OCI-LY1 (cell line): Measurements from ENCODE around the gene LPO.

ENCODE experiments used
- H2AFZ ChIP-seq: fragments of 200-600 bp; sonication (generic), shearing (Covaris generic); 2 replicates; pipeline ENCODE4 v1.6.0; 2014; ENCODE audit warnings: antibody characterized with exemption, mild to moderate bottlenecking, low read length
- H3F3A ChIP-seq: fragments of 200-600 bp; sonication (generic), shearing (Covaris generic); 2 replicates; pipeline ENCODE4 v1.6.0; 2014; ENCODE audit warnings: mild to moderate bottlenecking, antibody characterized with exemption, low read length, moderate library complexity; ENCODE audit not compliant: insufficient read depth
- H3K27ac ChIP-seq: fragments of 200-600 bp; sonication (generic); 2 replicates; pipeline ENCODE4 v1.5.1; 2014; ENCODE audit warnings: low read length, mixed run types, mild to moderate bottlenecking, low read depth; ENCODE audit not compliant: poor library complexity, severe bottlenecking
- H3K27me3 ChIP-seq: fragments of 200-600 bp; sonication (generic); 2 replicates; pipeline ENCODE4 v1.6.0; 2014; ENCODE audit warnings: antibody characterized with exemption, mild to moderate bottlenecking, low read length, moderate library complexity; ENCODE audit not compliant: insufficient read depth
- H3K36me3 ChIP-seq: fragments of 200-600 bp; sonication (generic); 2 replicates; pipeline ENCODE4 v1.6.1; 2014; ENCODE audit warnings: mild to moderate bottlenecking, antibody characterized with exemption, low read length, moderate library complexity, mixed read lengths; ENCODE audit not compliant: insufficient read depth
- H3K4me1 ChIP-seq: fragments of 200-600 bp; sonication (generic); 2 replicates; pipeline ENCODE4 v1.5.1; 2014; ENCODE audit warnings: mild to moderate bottlenecking, low read length, moderate library complexity; ENCODE audit not compliant: insufficient read depth, severe bottlenecking
- H3K4me2 ChIP-seq: fragments of 200-600 bp; sonication (generic), shearing (Covaris generic); 2 replicates; pipeline ENCODE4 v1.6.1; 2014; ENCODE audit warnings: low read length
- H3K4me3 ChIP-seq: fragments of 200-600 bp; sonication (generic); 2 replicates; pipeline ENCODE4 v1.5.1; 2014; ENCODE audit warnings: low read length, low read depth, mild to moderate bottlenecking, mixed read lengths; ENCODE audit not compliant: poor library complexity, severe bottlenecking
- H3K79me2 ChIP-seq: fragments of 200-600 bp; shearing (Covaris generic); 2 replicates; pipeline ENCODE4 v1.6.1; 2016; ENCODE audit warnings: mixed run types, low read length, mixed read lengths; ENCODE audit not compliant: insufficient read depth
- H3K9ac ChIP-seq: fragments of 200-600 bp; sonication (generic), shearing (Covaris generic); 2 replicates; pipeline ENCODE4 v1.6.1; 2014; ENCODE audit warnings: mild to moderate bottlenecking, low read length, mixed read lengths
- H3K9me2 ChIP-seq: fragments of 200-600 bp; sonication (generic), shearing (Covaris generic); 2 replicates; pipeline ENCODE4 v1.6.1; 2014; ENCODE audit warnings: low read depth, mild to moderate bottlenecking, low read length, mixed read lengths
- H3K9me3 ChIP-seq: fragments of 200-600 bp; shearing (Covaris generic); 2 replicates; pipeline ENCODE4 v1.6.1; 2014; ENCODE audit warnings: low read length, mixed read lengths
- H4K20me1 ChIP-seq: fragments of 200-600 bp; sonication (generic), shearing (Covaris generic); 2 replicates; pipeline ENCODE4 v1.6.0; 2016; ENCODE audit warnings: mild to moderate bottlenecking, low read length; ENCODE audit not compliant: insufficient read depth
- EZH2 ChIP-seq: fragments of 200-600 bp; sonication (generic), shearing (Covaris generic); IDR thresholded peaks from 2 replicates; pipeline ENCODE4 v1.8.0; 2017; ENCODE audit warnings: borderline replicate concordance, mixed run types, mild to moderate bottlenecking, antibody characterized with exemption, low read length, moderate library complexity, mixed read lengths
- TF ChIP-seq, protein P1 (sequence below): fragments of 200-600 bp; sonication (generic), shearing (Covaris generic); IDR thresholded peaks from 2 replicates; pipeline ENCODE4 v1.5.1; 2017; ENCODE audit warnings: mild to moderate bottlenecking, antibody characterized with exemption, low read length, moderate library complexity, mixed read lengths

LPO gene

DNA sequence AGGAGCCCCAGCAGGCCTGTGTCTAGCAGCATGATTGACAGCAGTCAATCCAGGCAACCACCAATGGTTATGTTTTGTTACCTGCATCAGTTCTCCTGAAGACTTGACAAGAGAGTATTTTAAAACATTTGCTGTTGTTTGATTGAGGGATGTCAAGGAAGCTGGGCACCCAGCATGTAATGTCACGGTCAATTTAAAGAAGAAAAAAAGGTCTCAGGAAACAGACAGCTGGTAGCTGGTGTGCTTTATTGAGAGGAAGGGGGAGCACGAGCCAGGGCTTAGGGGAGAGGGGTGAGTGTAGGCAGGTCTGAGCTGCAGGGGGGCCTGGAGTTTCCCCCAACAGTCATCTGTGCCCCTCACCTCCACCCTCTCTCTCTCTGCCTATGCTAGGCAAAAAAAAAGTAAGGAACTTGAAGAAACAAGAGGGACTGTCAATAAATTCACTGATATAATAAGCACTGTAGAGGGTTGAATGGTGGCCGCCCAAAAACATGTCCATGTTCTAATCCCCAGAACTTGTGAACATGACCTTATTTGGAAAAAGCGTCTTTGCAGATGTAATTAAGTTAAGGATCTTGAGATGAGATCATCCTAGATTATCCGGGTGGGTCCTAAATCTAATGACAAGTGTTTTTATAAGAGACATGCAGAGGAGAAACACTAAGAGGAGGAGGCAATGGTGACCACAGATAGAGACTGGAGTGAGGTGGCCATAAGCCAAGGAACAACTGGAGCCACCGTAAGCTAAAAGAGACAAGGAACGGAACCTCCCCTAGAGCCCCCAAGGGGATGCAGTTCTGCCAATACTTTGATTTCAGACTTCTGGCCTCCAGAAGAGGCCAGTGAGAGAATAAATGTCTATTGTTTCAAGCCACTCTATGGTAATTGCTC lies 75.7 kb downstream of the LPO start:
- no peak for TF ChIP-seq EZH2
- TF ChIP-seq, protein P1, sequence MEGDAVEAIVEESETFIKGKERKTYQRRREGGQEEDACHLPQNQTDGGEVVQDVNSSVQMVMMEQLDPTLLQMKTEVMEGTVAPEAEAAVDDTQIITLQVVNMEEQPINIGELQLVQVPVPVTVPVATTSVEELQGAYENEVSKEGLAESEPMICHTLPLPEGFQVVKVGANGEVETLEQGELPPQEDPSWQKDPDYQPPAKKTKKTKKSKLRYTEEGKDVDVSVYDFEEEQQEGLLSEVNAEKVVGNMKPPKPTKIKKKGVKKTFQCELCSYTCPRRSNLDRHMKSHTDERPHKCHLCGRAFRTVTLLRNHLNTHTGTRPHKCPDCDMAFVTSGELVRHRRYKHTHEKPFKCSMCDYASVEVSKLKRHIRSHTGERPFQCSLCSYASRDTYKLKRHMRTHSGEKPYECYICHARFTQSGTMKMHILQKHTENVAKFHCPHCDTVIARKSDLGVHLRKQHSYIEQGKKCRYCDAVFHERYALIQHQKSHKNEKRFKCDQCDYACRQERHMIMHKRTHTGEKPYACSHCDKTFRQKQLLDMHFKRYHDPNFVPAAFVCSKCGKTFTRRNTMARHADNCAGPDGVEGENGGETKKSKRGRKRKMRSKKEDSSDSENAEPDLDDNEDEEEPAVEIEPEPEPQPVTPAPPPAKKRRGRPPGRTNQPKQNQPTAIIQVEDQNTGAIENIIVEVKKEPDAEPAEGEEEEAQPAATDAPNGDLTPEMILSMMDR: no peak
- no peak overlapping the region for H2AFZ ChIP-seq
- H3K4me2 ChIP-seq: no peak overlapping the region
- H3K27ac ChIP-seq: no peak overlapping the region
- H3K4me1 ChIP-seq: peaks cover 8% of the 10 kb centered on the region
- H3F3A ChIP-seq: no peaks in the 10 kb centered on the region
- no peak overlapping the region for H3K4me3 ChIP-seq
- H4K20me1 ChIP-seq: no peaks in the 10 kb centered on the region
- H3K27me3 ChIP-seq: no peaks in the 10 kb centered on the region
- H3K79me2 ChIP-seq: no peaks in the 10 kb centered on the region
- peaks cover 9% of the 10 kb centered on the region; the same call in 1 of the 2 replicates for H3K36me3 ChIP-seq
- H3K9me2 ChIP-seq: no peaks in the 10 kb centered on the region
- no peaks in the 10 kb centered on the region for H3K9me3 ChIP-seq
- no peak overlapping the region for H3K9ac ChIP-seq

DNA sequence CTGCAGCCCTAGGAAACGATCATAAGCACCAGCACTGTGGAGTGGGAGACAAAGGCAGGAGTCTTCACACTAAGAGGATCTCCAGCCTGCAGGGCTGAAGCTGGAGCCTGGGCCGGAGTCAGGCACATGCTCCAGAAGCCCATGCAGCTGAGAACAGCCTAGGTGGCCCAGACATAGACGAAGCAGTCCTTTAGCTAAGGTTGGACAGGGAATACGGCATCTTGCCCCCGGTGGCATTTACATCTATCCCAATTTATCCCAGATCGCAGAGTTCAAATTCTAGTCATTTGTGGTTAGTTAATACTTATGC lies 76.3 kb downstream of the LPO start:
- TF ChIP-seq EZH2: no peak
- TF ChIP-seq, protein P1: no peak
- Histone ChIP-seq H3K9ac (no peak overlapping the region), H3K27me3 (no peaks in the 10 kb centered on the region), H3K4me2 (no peak overlapping the region), H3K27ac (no peak overlapping the region), H3K4me3 (no peak overlapping the region), H3K36me3 (peaks cover 10% of the 10 kb centered on the region; the same call in 1 of the 2 replicates), H3K79me2 (no peaks in the 10 kb centered on the region), H3K9me3 (no peaks in the 10 kb centered on the region), H3F3A (no peaks in the 10 kb centered on the region), H4K20me1 (no peaks in the 10 kb centered on the region), H3K4me1 (peaks cover 8% of the 10 kb centered on the region), H2AFZ (no peak overlapping the region), H3K9me2 (no peaks in the 10 kb centered on the region)

DNA sequence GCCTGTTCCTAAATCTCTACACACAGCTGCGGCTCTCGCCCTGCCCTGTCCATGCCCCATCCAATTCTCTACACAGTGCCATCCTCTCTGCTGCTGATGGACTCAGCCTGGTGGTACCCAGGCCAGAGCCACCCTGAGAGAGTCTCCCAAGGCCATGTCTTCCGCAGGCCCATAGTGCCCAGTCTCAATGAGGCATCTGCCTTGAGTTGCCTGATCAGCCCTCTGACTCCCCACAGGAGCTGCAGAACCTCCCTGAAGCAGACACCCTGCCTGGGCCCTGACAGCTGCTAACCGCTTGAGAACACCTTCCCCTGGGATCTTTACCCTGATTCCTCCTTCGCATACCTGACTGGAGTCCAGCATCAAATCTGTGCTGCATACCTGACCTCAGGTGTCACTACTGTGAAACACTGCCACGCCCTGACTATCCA lies 76.9 kb downstream of the LPO start:
- no peaks in the 10 kb centered on the region for H3K79me2 ChIP-seq
- no peaks in the 10 kb centered on the region for H3K9me3 ChIP-seq
- H3K36me3 ChIP-seq: peaks cover 11% of the 10 kb centered on the region; the same call in 1 of the 2 replicates
- H3K9ac ChIP-seq: no peak overlapping the region
- H3F3A ChIP-seq: no peaks in the 10 kb centered on the region
- no peak overlapping the region for H2AFZ ChIP-seq
- no peak overlapping the region for H3K4me3 ChIP-seq
- peaks cover 8% of the 10 kb centered on the region for H3K4me1 ChIP-seq
- no peaks in the 10 kb centered on the region for H3K9me2 ChIP-seq
- H3K4me2 ChIP-seq: no peak overlapping the region
- TF ChIP-seq, protein P1: no peak
- TF ChIP-seq EZH2: no peak
- no peaks in the 10 kb centered on the region for H4K20me1 ChIP-seq
- no peak overlapping the region for H3K27ac ChIP-seq
- no peaks in the 10 kb centered on the region for H3K27me3 ChIP-seq
